ENCODE measurements around the gene JUND. TPM values are rescaled to one million over a fixed set of nuclear protein-coding genes. Genes with fewer than 3 reads are reported as not detected.

Gene JUND
- total and polyA plus RNA-seq, 2 experiments from 2014 or later = 40.0 to 181 TPM

DNA sequence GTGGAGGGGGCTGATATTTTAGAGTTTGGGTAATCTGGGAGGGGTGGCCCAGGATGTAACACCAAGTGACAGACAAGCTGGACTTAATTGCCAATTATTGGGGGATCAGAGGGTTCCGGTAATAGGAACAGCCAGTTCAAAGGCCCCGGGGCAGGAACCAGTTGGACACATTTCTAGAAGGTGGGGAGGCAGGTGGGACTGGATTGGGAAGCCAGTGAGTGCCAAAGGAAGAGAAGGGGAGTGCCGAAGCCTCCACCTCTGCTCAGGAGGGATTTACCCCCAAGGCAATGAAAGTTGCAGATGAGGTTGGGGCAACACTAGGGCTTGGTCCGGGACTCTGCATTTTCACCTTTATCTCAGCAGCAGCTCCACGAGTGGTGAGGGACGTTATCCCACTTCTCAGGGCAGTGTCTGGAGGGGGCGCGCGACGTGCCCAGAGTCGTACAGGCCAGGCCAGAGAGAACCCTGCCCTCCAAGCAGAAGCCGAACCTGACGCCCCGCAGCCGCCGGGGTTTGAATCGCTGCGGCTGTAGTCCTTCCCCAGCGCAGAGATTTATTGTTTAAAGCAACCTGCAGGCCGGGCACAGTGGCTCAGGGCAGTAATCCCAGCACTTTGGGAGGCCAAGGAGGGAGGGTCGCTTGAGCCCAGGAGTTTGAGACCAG, 5.7 kb upstream of the JUND start:
- peaks cover 49% of the 10 kb centered on the region for H3K4me1 ChIP-seq (ENCODE audit: insufficient read depth)
- peak overlapping the region; percentile 5 for H2AFZ ChIP-seq
- no peaks in the 10 kb centered on the region for H3K79me2 ChIP-seq (replicated peaks; ENCODE audit: insufficient read depth)
- Mint-ChIP-seq H3K27me3 (ENCODE audit: insufficient read depth, low read depth, poor library complexity) (peaks cover 21% of the 10 kb centered on the region), H3K27ac (no peak overlapping the region), H3K9me3 (no peaks in the 10 kb centered on the region), H3K4me1 (peaks cover 31% of the 10 kb centered on the region), H3K36me3 (ENCODE audit: low read depth) (no peaks in the 10 kb centered on the region; the same call in 2 of the 3 replicates), H3K4me3 (peak overlapping the region; percentile 56; the same call in 2 of the 3 replicates)
- no peaks in the 10 kb centered on the region for H3K36me3 ChIP-seq (ENCODE audit: insufficient read depth)
- H3K4me3 ChIP-seq = peak overlapping the region; percentile 52
- H3F3A ChIP-seq (replicated peaks; ENCODE audit: low read depth) = peaks cover 19% of the 10 kb centered on the region
- TF ChIP-seq ZNF114 (CRISPR knock-in tag; IDR thresholded peaks at IDR 0.05) = no peak
- no peak for TF ChIP-seq ZNF331 (CRISPR knock-in tag; IDR thresholded peaks at IDR 0.05; ENCODE audit: low read depth)
- TF ChIP-seq, protein P1, sequence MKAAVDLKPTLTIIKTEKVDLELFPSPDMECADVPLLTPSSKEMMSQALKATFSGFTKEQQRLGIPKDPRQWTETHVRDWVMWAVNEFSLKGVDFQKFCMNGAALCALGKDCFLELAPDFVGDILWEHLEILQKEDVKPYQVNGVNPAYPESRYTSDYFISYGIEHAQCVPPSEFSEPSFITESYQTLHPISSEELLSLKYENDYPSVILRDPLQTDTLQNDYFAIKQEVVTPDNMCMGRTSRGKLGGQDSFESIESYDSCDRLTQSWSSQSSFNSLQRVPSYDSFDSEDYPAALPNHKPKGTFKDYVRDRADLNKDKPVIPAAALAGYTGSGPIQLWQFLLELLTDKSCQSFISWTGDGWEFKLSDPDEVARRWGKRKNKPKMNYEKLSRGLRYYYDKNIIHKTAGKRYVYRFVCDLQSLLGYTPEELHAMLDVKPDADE (IDR thresholded peaks at IDR 0.05) = no peak
- TF ChIP-seq REST (IDR thresholded peaks at IDR 0.05; ENCODE audit: unreplicated experiment) = no peak
- 0 out of 4 replicates have a peak, but pooled peaks of 1 of the 2 experiments have one; percentile 10 for TF ChIP-seq CTCF (conservative IDR thresholded peaks at IDR 0.05; ENCODE audit: low read depth in 2 of 2)
- no peak for TF ChIP-seq JUNB (IDR thresholded peaks at IDR 0.05; ENCODE audit: unreplicated experiment)
- H3K27me3 ChIP-seq (ENCODE audit: insufficient read depth) = peaks cover 9% of the 10 kb centered on the region
- H3K27ac ChIP-seq (ENCODE audit: low read depth) = peak overlapping the region; percentile 76
- H3K4me2 ChIP-seq = peak overlapping the region; percentile 75
- ATAC-seq (peak; percentile 19), DNase-seq (ENCODE audit: low spot score) (peak; percentile 67)
- H3K9me2 ChIP-seq (ENCODE audit: insufficient read depth) = no peaks in the 10 kb centered on the region
- no peaks in the 10 kb centered on the region for H4K20me1 ChIP-seq (replicated peaks; ENCODE audit: insufficient read depth)

- Mint-ChIP-seq H3K36me3 (ENCODE audit: low read depth) (peaks cover 3% of the 10 kb centered on the region; the same call in 2 of the 3 replicates), H3K9me3 (no peaks in the 10 kb centered on the region), H3K27me3 (ENCODE audit: insufficient read depth, low read depth, poor library complexity) (peaks cover 24% of the 10 kb centered on the region), H3K4me1 (peaks cover 20% of the 10 kb centered on the region), H3K27ac (no peak overlapping the region), H3K4me3 (no peak overlapping the region)
- Histone ChIP-seq H3K9me2 (ENCODE audit: insufficient read depth) (no peaks in the 10 kb centered on the region), H3K27ac (ENCODE audit: low read depth) (no peak overlapping the region), H3K36me3 (ENCODE audit: insufficient read depth) (no peaks in the 10 kb centered on the region), H4K20me1 (replicated peaks; ENCODE audit: insufficient read depth) (no peaks in the 10 kb centered on the region), H3K27me3 (ENCODE audit: insufficient read depth) (peaks cover 9% of the 10 kb centered on the region), H3K4me3 (no peak overlapping the region), H3K79me2 (replicated peaks; ENCODE audit: insufficient read depth) (0 out of 2 replicates have a peak, but pooled peaks cover 5% of the 10 kb centered on the region), H3K4me2 (no peak overlapping the region), H3K4me1 (ENCODE audit: insufficient read depth) (peaks cover 35% of the 10 kb centered on the region), H2AFZ (no peak overlapping the region), H3F3A (replicated peaks; ENCODE audit: low read depth) (peaks cover 15% of the 10 kb centered on the region)
- no peak for DNase-seq (ENCODE audit: low spot score)
- no peak for ATAC-seq
- TF ChIP-seq CREB1 (CRISPR knock-in tag; IDR thresholded peaks at IDR 0.05; ENCODE audit: low read depth) (no peak), CTCF (conservative IDR thresholded peaks at IDR 0.05; ENCODE audit: low read depth in 2 of 2) (no peak), JUNB (IDR thresholded peaks at IDR 0.05; ENCODE audit: unreplicated experiment) (no peak), ZNF114 (CRISPR knock-in tag; IDR thresholded peaks at IDR 0.05) (no peak), ZNF331 (CRISPR knock-in tag; IDR thresholded peaks at IDR 0.05; ENCODE audit: low read depth) (no peak), STAT1 (IDR thresholded peaks at IDR 0.05; ENCODE audit: unreplicated experiment) (no peak), REST (IDR thresholded peaks at IDR 0.05; ENCODE audit: unreplicated experiment) (no peak), POLR2AphosphoS5 (IDR thresholded peaks at IDR 0.05; ENCODE audit: low read depth) (no peak)
Measured at GRCh38 chr19:18284712-18285360, 3.4 kb upstream of the JUND start.
